Trophoblast cell (in vitro differentiated cells and primary cell): ENCODE results near the gene SPOPL.

ENCODE experiments used
- DNase-seq, 2 donors: peaks; one replicate each; pipeline ENCODE4 v3.0.0-alpha.2; 2016
- H2AFZ ChIP-seq: 2 replicates; pipeline ENCODE4 v1.6.1; 2013; ENCODE audit warnings: low read length, moderate library complexity, mild to moderate bottlenecking; ENCODE audit not compliant: insufficient read depth, poor library complexity
- H2AK5ac ChIP-seq: 2 replicates; pipeline ENCODE4 v1.6.1; 2013; ENCODE audit warnings: mild to moderate bottlenecking, low read length
- H2BK120ac ChIP-seq: 2 replicates; pipeline ENCODE4 v1.6.1; 2013; ENCODE audit warnings: low read length, mild to moderate bottlenecking, moderate library complexity; ENCODE audit not compliant: insufficient read depth, poor library complexity
- H2BK12ac ChIP-seq: 2 replicates; pipeline ENCODE4 v1.6.1; 2013; ENCODE audit warnings: mild to moderate bottlenecking, low read length, moderate library complexity
- H2BK5ac ChIP-seq: 2 replicates; pipeline ENCODE4 v1.6.1; 2013; ENCODE audit warnings: low read length, low read depth, moderate library complexity, mild to moderate bottlenecking; ENCODE audit not compliant: poor library complexity
- H3K14ac ChIP-seq: 2 replicates; pipeline ENCODE4 v1.6.1; 2013; ENCODE audit warnings: mild to moderate bottlenecking, low read length
- H3K18ac ChIP-seq: 2 replicates; pipeline ENCODE4 v1.6.1; 2013; ENCODE audit warnings: mild to moderate bottlenecking, low read length
- H3K23ac ChIP-seq: 2 replicates; pipeline ENCODE4 v1.6.1; 2013; ENCODE audit warnings: low read length
- H3K27ac ChIP-seq: 2 replicates; pipeline ENCODE4 v1.5.1; 2013; ENCODE audit warnings: low read depth, mild to moderate bottlenecking, inconsistent platforms, low read length, moderate library complexity
- H3K27me3 ChIP-seq: 2 replicates; pipeline ENCODE4 v1.6.1; 2013; ENCODE audit warnings: inconsistent platforms, mild to moderate bottlenecking, low read length, moderate library complexity; ENCODE audit not compliant: insufficient read depth
- H3K36me3 ChIP-seq, 2 experiments: 1 replicate in 1 of 2; 2 replicates in 1 of 2; pipeline ENCODE4 v1.6.1; 2013; ENCODE audit warnings: low read length in 2 of 2, mild to moderate bottlenecking in 2 of 2, moderate library complexity in 1 of 2; ENCODE audit not compliant: insufficient read depth in 2 of 2, control insufficient read depth in 1 of 2
- H3K4ac ChIP-seq: 2 replicates; pipeline ENCODE4 v1.6.1; 2013; ENCODE audit warnings: low read depth, mild to moderate bottlenecking, low read length, moderate library complexity
- H3K4me1 ChIP-seq, 2 experiments: 1 replicate in 1 of 2; 2 replicates in 1 of 2; pipeline ENCODE4 v1.6.1; 2013; ENCODE audit warnings: low read length in 2 of 2, mild to moderate bottlenecking in 2 of 2, moderate library complexity in 1 of 2; ENCODE audit not compliant: insufficient read depth in 2 of 2, control insufficient read depth in 1 of 2
- H3K4me2 ChIP-seq: 2 replicates; pipeline ENCODE4 v1.6.1; 2013; ENCODE audit warnings: inconsistent platforms, mild to moderate bottlenecking, low read length, moderate library complexity
- H3K4me3 ChIP-seq: 2 replicates; pipeline ENCODE4 v1.5.1; 2013; ENCODE audit warnings: mild to moderate bottlenecking, low read depth, low read length, inconsistent platforms
- H3K79me1 ChIP-seq: one replicate; pipeline ENCODE4 v1.6.1; 2013; ENCODE audit warnings: low read length
- H3K79me2 ChIP-seq: 2 replicates; pipeline ENCODE4 v1.6.1; 2013; ENCODE audit warnings: low read length, mild to moderate bottlenecking; ENCODE audit not compliant: control insufficient read depth, insufficient read depth, poor library complexity
- H3K9ac ChIP-seq: 2 replicates; pipeline ENCODE4 v1.6.1; 2013; ENCODE audit warnings: mild to moderate bottlenecking, low read length
- H3K9me3 ChIP-seq: 2 replicates; pipeline ENCODE4 v1.6.1; 2013; ENCODE audit warnings: low read depth, mild to moderate bottlenecking, control low read depth, inconsistent platforms, low read length; ENCODE audit not compliant: insufficient read depth
- H4K12ac ChIP-seq: 2 replicates; pipeline ENCODE4 v1.6.1; 2013; ENCODE audit warnings: low read depth, mild to moderate bottlenecking, low read length, moderate library complexity
- H4K8ac ChIP-seq: 2 replicates; pipeline ENCODE4 v1.6.1; 2013; ENCODE audit warnings: low read depth, mild to moderate bottlenecking, low read length, moderate library complexity
- H4K91ac ChIP-seq: one replicate; pipeline ENCODE4 v1.6.1; 2013; ENCODE audit warnings: low read depth, mild to moderate bottlenecking, low read length, moderate library complexity
- WGBS: extraction: QIAGEN DNeasy Blood & Tissue Kit; methylation state at CpG from one replicate; pipeline ENCODE4 v1.1.7; 2013; ENCODE audit warnings: missing lambda C conversion rate; ENCODE audit not compliant: insufficient read length, insufficient coverage; ENCODE audit errors: extremely low coverage; 5-methylcytosine and 5-hydroxymethylcytosine counted together

The SPOPL gene

GRCh38 chr2:138550670-138551287, 49.2 kb downstream of the SPOPL start:
- Histone ChIP-seq H3K4me3 (no peak overlapping the region), H3K23ac (no peak overlapping the region), H3K9me3 (no peaks in the 10 kb centered on the region), H3K4ac (no peak overlapping the region), H3K4me1 (no peaks in the 10 kb centered on the region), H3K9ac (no peak overlapping the region), H3K27me3 (no peaks in the 10 kb centered on the region), H4K12ac (no peak overlapping the region), H3K4me2 (no peak overlapping the region), H3K79me1 (no peaks in the 10 kb centered on the region), H4K8ac (no peak overlapping the region), H2BK12ac (no peak overlapping the region), H3K79me2 (no peaks in the 10 kb centered on the region), H3K27ac (no peak overlapping the region), H3K36me3 (peaks cover 2 to 5% of the 10 kb centered on the region in 2 experiments), H4K91ac (no peak overlapping the region), H2BK120ac (no peak overlapping the region), H2BK5ac (no peak overlapping the region), H2AK5ac (no peak overlapping the region), H3K18ac (no peak overlapping the region), H3K14ac (no peak overlapping the region), H2AFZ (no peak overlapping the region)
- DNase-seq = no peak
- no CpG with 5 or more reads among the region's 3 CpGs for WGBS

- no peak overlapping the region for H2BK120ac ChIP-seq
- no peak overlapping the region for H2BK5ac ChIP-seq
- H3K18ac ChIP-seq = no peak overlapping the region
- H2AFZ ChIP-seq = no peak overlapping the region
- H4K12ac ChIP-seq = no peak overlapping the region
- H3K9ac ChIP-seq = no peak overlapping the region
- no peak overlapping the region for H3K4me2 ChIP-seq
- no peak overlapping the region for H2AK5ac ChIP-seq
- no peaks in the 10 kb centered on the region for H3K4me1 ChIP-seq
- DNase-seq = no peak
- no peak overlapping the region for H3K14ac ChIP-seq
- H2BK12ac ChIP-seq = no peak overlapping the region
- H3K36me3 ChIP-seq = peaks cover 6% of the 10 kb centered on the region in 2 experiments
- no peak overlapping the region for H4K8ac ChIP-seq
- no peak overlapping the region for H3K27ac ChIP-seq
- no peak overlapping the region for H3K23ac ChIP-seq
- no peaks in the 10 kb centered on the region for H3K9me3 ChIP-seq
- no peak overlapping the region for H4K91ac ChIP-seq
- no peaks in the 10 kb centered on the region for H3K79me2 ChIP-seq
- no peak overlapping the region for H3K4ac ChIP-seq
- H3K4me3 ChIP-seq = no peak overlapping the region
- no CpG with 5 or more reads among the region's 3 CpGs for WGBS
- no peaks in the 10 kb centered on the region for H3K79me1 ChIP-seq
- no peaks in the 10 kb centered on the region for H3K27me3 ChIP-seq
Observed at GRCh38 chr2:138554123-138554522, 52.6 kb downstream of the SPOPL start.

- WGBS = no CpG with 5 or more reads among the region's 1 CpG
- Histone ChIP-seq H2AFZ (no peak overlapping the region), H3K4me2 (no peak overlapping the region), H4K91ac (no peak overlapping the region), H3K9ac (no peak overlapping the region), H3K27me3 (no peaks in the 10 kb centered on the region), H3K79me1 (no peaks in the 10 kb centered on the region), H2AK5ac (no peak overlapping the region), H4K8ac (no peak overlapping the region), H3K36me3 (peaks cover 5 to 11% of the 10 kb centered on the region in 2 experiments), H3K23ac (no peak overlapping the region), H3K4me3 (no peak overlapping the region), H3K79me2 (no peaks in the 10 kb centered on the region), H2BK120ac (no peak overlapping the region), H3K4me1 (no peaks in the 10 kb centered on the region), H4K12ac (no peak overlapping the region), H3K27ac (no peak overlapping the region), H2BK5ac (no peak overlapping the region), H3K18ac (no peak overlapping the region), H3K9me3 (no peaks in the 10 kb centered on the region), H3K4ac (no peak overlapping the region), H3K14ac (no peak overlapping the region), H2BK12ac (no peak overlapping the region)
- DNase-seq = no peak
Observed at GRCh38 chr2:138559641-138560040, 58.1 kb downstream of the SPOPL start.

DNA sequence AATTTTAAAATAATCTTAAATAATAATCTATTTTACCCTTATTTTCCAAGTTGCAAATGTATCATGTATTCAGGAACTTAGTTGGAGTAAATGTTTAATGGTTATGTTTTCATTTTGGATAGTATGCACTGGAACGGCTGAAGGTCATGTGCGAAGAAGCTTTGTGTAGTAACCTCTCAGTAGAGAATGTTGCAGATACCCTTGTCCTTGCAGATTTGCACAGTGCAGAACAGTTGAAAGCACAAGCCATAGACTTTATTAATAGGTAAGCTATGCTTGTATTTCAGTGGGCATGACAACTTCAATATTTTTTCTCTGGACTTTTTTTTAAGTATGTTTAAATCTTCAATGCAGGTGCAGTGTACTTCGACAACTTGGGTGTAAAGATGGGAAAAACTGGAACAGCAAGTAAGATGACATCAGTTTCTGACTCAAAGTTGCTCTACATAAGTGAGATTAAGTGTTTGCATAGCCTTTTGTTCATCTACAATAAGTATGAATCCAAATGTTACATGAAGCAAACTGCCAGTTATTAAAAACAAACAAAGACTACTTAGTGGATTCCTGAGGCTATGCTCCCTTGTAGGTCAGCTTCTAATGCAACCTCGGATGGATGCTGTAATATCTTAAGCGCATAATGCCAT, 63.1 kb downstream of the SPOPL start:
- Histone ChIP-seq H3K4ac (no peak overlapping the region), H3K9me3 (no peaks in the 10 kb centered on the region), H3K4me2 (no peak overlapping the region), H3K79me1 (no peaks in the 10 kb centered on the region), H2BK5ac (no peak overlapping the region), H3K36me3 (peaks cover 4 to 14% of the 10 kb centered on the region in 2 experiments), H4K12ac (no peak overlapping the region), H3K4me3 (no peak overlapping the region), H2BK120ac (no peak overlapping the region), H4K91ac (no peak overlapping the region), H2AK5ac (no peak overlapping the region), H3K14ac (no peak overlapping the region), H2AFZ (no peak overlapping the region), H3K79me2 (no peaks in the 10 kb centered on the region), H2BK12ac (no peak overlapping the region), H4K8ac (no peak overlapping the region), H3K23ac (no peak overlapping the region), H3K18ac (no peak overlapping the region), H3K27ac (no peak overlapping the region), H3K27me3 (no peaks in the 10 kb centered on the region), H3K4me1 (no peaks in the 10 kb centered on the region), H3K9ac (no peak overlapping the region)
- WGBS = no CpG with 5 or more reads among the region's 5 CpGs
- no peak for DNase-seq
